ENCODE results near the gene TSPAN11. TPM values are rescaled to one million over a fixed set of nuclear protein-coding genes. Genes with fewer than 3 reads are reported as not detected.

Gene TSPAN11
- total RNA-seq, 2 donors from 2014 or later = 0.26 to 0.66 TPM

DNA sequence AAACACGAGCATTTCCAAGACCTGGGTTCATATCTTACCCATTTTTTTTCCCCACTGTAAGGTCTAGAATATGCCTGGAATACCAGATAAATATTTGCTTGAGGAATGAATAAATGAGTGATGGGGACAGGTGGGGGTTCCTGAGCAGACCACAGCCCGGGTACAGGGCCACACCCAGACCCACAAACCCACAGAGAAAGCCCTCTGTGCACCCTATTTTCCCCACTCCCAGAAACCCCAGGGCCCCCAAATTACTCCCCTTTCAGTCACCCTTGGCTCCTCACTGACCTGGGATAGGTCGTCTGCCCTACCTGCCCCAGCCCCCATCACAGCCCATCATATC lies 80.6 kb downstream of the TSPAN11 start:
- DNase-seq = no peak
- intact Hi-C loops (cut with DNase I) = no loop called here
- 63 to 74% methylated on average over 3 of the region's 3 CpGs for WGBS, 2 donors

DNA sequence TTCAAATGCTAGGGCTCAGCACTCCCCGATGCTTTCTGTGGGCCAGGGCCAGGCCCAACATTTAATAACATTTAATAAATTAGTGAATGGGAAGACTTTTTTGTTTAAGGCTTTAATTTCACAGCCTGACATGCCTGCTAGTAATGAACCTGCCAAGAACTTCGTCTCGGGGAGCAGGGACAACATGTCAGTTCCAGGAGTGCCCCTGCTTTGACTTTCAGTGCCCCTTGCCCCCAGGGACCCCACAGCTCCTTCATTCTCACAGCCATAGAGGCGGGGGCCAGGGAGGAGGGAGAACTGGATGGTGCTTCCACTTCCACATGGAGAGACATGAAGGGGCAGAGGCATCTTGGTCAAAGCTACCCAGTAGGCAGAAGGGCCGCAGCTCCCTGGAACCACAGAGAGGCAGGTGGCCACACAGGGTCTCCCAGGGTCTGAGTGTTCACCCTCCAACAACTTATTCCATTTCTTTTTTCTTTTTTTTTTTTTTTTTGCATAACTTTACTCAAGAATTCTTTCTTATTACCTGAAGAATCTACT lies 81.2 kb downstream of the TSPAN11 start:
- Histone ChIP-seq H3K4me1 (no peaks in the 10 kb centered on the region), H3K27me3 (no peaks in the 10 kb centered on the region), H3K4me3 (no peak overlapping the region), H3K36me3 (replicated peaks in 1 of 2; ENCODE audit: insufficient read depth in 1 of 2, low read depth in 2 of 2) (no peaks in the 10 kb centered on the region), H3K27ac (no peak overlapping the region), H3K9me3 (no peaks in the 10 kb centered on the region)
- no peak for ATAC-seq
- no peak for TF ChIP-seq POLR2A (IDR thresholded peaks at IDR 0.05)
- TF ChIP-seq, protein P1, sequence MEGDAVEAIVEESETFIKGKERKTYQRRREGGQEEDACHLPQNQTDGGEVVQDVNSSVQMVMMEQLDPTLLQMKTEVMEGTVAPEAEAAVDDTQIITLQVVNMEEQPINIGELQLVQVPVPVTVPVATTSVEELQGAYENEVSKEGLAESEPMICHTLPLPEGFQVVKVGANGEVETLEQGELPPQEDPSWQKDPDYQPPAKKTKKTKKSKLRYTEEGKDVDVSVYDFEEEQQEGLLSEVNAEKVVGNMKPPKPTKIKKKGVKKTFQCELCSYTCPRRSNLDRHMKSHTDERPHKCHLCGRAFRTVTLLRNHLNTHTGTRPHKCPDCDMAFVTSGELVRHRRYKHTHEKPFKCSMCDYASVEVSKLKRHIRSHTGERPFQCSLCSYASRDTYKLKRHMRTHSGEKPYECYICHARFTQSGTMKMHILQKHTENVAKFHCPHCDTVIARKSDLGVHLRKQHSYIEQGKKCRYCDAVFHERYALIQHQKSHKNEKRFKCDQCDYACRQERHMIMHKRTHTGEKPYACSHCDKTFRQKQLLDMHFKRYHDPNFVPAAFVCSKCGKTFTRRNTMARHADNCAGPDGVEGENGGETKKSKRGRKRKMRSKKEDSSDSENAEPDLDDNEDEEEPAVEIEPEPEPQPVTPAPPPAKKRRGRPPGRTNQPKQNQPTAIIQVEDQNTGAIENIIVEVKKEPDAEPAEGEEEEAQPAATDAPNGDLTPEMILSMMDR (IDR thresholded peaks at IDR 0.05) = no peak
- WGBS, 2 donors = 69 to 86% methylated on average over 5 of the region's 5 CpGs
- intact Hi-C loops (cut with DNase I) = no loop called here
- no peak for DNase-seq

More for the DNA sequence above, 80.6 kb downstream of the TSPAN11 start:
- Histone ChIP-seq H3K27me3 (no peaks in the 10 kb centered on the region), H3K36me3 (replicated peaks in 1 of 2; ENCODE audit: insufficient read depth in 1 of 2, low read depth in 2 of 2) (no peaks in the 10 kb centered on the region), H3K4me1 (no peaks in the 10 kb centered on the region), H3K27ac (no peak overlapping the region), H3K4me3 (no peak overlapping the region), H3K9me3 (no peaks in the 10 kb centered on the region)
- TF ChIP-seq POLR2A (IDR thresholded peaks at IDR 0.05) = no peak
- TF ChIP-seq, protein P1 (IDR thresholded peaks at IDR 0.05) = no peak
- no peak for ATAC-seq

DNA sequence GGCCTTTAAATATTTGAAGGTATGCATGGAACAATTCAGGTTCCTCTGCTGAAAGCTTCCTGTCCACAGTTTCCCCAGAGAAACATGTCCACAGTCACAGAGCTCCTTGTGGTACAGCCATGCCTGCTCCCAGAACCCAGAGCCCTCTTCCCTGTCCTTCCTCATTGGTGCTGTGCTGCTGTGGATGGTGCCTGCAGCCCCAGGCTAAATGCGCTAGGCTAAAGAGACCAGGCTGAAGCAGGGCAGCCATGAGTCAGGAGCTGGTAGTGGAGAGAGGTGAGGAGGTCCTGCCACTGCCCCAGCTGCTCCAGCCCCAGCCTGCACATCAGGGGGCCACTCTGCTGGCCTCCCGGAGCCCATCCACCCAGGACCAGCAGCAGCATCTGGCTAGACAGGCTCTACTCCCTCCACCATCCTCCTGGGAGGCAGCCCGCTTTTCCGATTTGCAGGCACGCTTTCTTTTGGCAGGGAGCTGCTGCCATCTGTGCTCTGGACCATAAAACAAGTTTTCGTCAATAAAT lies 81.8 kb downstream of the TSPAN11 start:
- H3K27me3 ChIP-seq = no peaks in the 10 kb centered on the region
- ATAC-seq = no peak
- no peaks in the 10 kb centered on the region for H3K36me3 ChIP-seq (replicated peaks in 1 of 2; ENCODE audit: insufficient read depth in 1 of 2, low read depth in 2 of 2)
- H3K4me3 ChIP-seq = no peak overlapping the region
- no peak for TF ChIP-seq POLR2A (IDR thresholded peaks at IDR 0.05)
- no peaks in the 10 kb centered on the region for H3K9me3 ChIP-seq
- no peaks in the 10 kb centered on the region for H3K4me1 ChIP-seq
- no peak for DNase-seq
- WGBS, 2 donors = 76 to 83% methylated on average over 6 of the region's 6 CpGs
- no peak overlapping the region for H3K27ac ChIP-seq
- intact Hi-C loops (cut with DNase I) = no loop called here

DNA sequence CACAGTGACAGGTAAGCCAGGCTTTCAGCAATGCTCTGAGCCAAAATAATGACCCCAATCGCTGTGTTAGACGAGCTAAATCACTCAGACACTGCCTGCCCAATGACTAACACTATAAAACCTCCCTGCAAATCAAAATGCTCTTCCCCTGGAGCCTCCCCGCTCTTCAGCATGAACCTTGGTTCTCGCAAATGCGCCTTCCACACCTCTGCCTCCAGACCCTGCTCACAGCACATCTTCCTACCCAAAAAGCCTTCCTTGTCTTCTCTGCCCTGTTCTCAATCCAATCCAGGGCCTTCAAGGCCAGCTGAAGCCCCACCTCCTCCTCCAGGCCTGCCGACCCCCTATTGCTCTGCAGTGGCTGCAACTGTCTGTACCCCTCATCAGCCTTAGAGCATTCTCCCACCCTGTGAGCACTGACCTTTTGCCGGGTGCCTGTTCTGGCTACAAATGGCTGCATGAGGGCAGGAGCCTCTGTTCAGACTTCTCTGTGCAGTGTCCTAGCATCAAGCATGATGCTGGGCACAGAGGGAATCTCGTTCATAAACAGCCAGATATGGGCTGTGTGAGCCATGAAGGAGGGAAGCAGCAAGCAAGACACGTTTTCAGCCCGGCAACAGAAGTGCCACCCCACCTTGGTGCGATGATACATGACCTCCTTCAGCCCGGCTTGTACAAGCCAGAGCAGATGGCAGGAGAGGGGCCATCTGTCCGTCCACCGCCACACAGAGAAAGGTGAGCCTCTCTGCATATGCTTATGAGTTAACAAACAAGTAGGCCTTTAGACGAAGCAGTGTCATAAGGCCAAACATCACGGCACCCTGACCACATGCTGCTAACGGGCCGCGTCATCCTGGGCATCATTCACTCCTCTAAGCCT lies 82.7 kb downstream of the TSPAN11 start:
- H3K27ac ChIP-seq = no peak overlapping the region
- intact Hi-C loops (cut with DNase I) = no loop called here
- no peaks in the 10 kb centered on the region for H3K36me3 ChIP-seq (replicated peaks in 1 of 2; ENCODE audit: insufficient read depth in 1 of 2, low read depth in 2 of 2)
- WGBS, 2 donors = 70 to 74% methylated on average over 18 to 19 of the region's 19 CpGs
- no peak overlapping the region for H3K4me3 ChIP-seq
- no peak for TF ChIP-seq POLR2A (IDR thresholded peaks at IDR 0.05)
- TF ChIP-seq, protein P1 (IDR thresholded peaks at IDR 0.05) = no peak
- ATAC-seq (no peak), DNase-seq (no peak)
- H3K4me1 ChIP-seq = no peaks in the 10 kb centered on the region
- H3K9me3 ChIP-seq = no peaks in the 10 kb centered on the region
- no peaks in the 10 kb centered on the region for H3K27me3 ChIP-seq

DNA sequence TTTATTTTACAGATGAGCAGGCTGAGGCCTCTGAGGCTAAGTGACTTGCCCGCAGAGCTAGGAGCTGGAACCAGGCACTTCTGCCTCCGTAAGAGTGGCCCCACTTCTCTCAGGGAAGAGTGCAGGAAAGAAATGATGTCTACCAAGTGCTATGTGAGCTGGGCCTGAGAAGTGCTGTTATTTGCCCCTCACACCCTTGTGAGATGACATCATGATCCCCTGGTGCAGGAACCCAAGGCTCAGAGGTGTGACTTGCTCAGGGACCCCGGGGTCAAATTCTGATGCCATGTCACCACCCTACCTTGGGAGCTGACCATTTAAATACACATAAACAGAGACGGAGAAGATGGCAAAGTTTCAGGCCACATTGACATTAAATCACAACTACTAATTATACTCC lies 83.4 kb downstream of the TSPAN11 start:
- no peak for ATAC-seq
- H3K9me3 ChIP-seq = no peaks in the 10 kb centered on the region
- H3K27ac ChIP-seq = no peak overlapping the region
- no peak for TF ChIP-seq POLR2A (IDR thresholded peaks at IDR 0.05)
- TF ChIP-seq, protein P1 (IDR thresholded peaks at IDR 0.05) = no peak
- intact Hi-C loops (cut with DNase I) = no loop called here
- H3K4me3 ChIP-seq = no peak overlapping the region
- H3K4me1 ChIP-seq = no peaks in the 10 kb centered on the region
- H3K36me3 ChIP-seq (replicated peaks in 1 of 2; ENCODE audit: insufficient read depth in 1 of 2, low read depth in 2 of 2) = no peaks in the 10 kb centered on the region
- WGBS, 2 donors = 70 to 85% methylated on average over 4 of the region's 4 CpGs
- no peak for DNase-seq
- H3K27me3 ChIP-seq = no peaks in the 10 kb centered on the region

Data from body of pancreas (tissue), 4 donors.